Measurements from ENCODE around the gene SLC12A2. TPM values are rescaled to one million over a fixed set of nuclear protein-coding genes. Genes with fewer than 3 reads are reported as not detected.

Gene SLC12A2
- total RNA-seq, 1 donor from 2014 or later: 29.2 TPM

DNA sequence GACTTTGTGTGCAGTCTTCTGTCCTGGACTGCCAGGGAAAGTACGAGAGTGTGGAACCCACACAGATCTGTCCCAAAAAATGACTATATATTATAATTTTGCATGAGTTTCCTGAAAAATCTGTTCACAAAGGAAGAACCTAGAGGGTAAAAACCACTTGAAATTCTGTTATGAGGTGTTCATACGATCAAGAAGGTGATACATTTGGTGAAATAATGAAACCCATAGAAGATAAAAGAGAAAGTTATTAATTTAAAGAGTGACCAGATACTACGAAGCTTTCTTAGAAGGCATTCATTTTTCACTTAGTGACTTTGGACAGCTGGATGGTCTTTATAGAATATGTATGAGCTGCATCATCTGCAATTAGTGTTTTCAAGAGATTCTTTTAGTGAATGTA is 32.9 kb downstream of the SLC12A2 start:
- H3K36me3 Mint-ChIP-seq (ENCODE audit: unreplicated experiment): peaks cover 14% of the 10 kb centered on the region
- TF ChIP-seq, protein P1, sequence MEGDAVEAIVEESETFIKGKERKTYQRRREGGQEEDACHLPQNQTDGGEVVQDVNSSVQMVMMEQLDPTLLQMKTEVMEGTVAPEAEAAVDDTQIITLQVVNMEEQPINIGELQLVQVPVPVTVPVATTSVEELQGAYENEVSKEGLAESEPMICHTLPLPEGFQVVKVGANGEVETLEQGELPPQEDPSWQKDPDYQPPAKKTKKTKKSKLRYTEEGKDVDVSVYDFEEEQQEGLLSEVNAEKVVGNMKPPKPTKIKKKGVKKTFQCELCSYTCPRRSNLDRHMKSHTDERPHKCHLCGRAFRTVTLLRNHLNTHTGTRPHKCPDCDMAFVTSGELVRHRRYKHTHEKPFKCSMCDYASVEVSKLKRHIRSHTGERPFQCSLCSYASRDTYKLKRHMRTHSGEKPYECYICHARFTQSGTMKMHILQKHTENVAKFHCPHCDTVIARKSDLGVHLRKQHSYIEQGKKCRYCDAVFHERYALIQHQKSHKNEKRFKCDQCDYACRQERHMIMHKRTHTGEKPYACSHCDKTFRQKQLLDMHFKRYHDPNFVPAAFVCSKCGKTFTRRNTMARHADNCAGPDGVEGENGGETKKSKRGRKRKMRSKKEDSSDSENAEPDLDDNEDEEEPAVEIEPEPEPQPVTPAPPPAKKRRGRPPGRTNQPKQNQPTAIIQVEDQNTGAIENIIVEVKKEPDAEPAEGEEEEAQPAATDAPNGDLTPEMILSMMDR (IDR thresholded peaks at IDR 0.05; ENCODE audit: partially characterized antibody, unreplicated experiment): no peak
- DNase-seq: no peak
- no peak overlapping the region for H3K4me3 Mint-ChIP-seq (ENCODE audit: unreplicated experiment)
- H3K4me1 Mint-ChIP-seq (ENCODE audit: low read depth, unreplicated experiment): no peaks in the 10 kb centered on the region
- H3K27me3 Mint-ChIP-seq (ENCODE audit: unreplicated experiment): no peaks in the 10 kb centered on the region
- no peak overlapping the region for H3K27ac Mint-ChIP-seq (ENCODE audit: unreplicated experiment)
- H3K9me3 Mint-ChIP-seq (ENCODE audit: unreplicated experiment): no peaks in the 10 kb centered on the region

DNA sequence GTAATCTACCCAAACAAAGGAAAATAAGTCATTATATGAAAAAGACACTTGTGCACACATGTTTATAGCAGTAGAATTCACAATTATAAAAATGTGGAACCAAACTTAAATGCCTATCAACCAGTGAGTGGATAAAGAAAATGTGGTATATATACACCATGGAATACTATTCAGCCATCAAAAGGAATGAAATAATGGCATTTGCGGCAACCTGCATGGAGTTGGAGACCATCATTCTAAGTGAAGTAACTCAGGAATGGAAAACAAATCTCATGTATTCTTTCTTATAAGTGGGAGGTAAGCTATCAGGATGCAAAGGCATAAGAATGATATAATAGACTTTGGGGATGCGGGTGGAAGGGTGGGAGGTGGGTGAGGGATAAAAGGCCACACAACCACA is 34.6 kb downstream of the SLC12A2 start:
- TF ChIP-seq, protein P1 (IDR thresholded peaks at IDR 0.05; ENCODE audit: partially characterized antibody, unreplicated experiment): no peak
- peaks cover 14% of the 10 kb centered on the region for H3K36me3 Mint-ChIP-seq (ENCODE audit: unreplicated experiment)
- H3K9me3 Mint-ChIP-seq (ENCODE audit: unreplicated experiment): no peaks in the 10 kb centered on the region
- no peaks in the 10 kb centered on the region for H3K27me3 Mint-ChIP-seq (ENCODE audit: unreplicated experiment)
- no peak overlapping the region for H3K27ac Mint-ChIP-seq (ENCODE audit: unreplicated experiment)
- DNase-seq: no peak
- H3K4me1 Mint-ChIP-seq (ENCODE audit: low read depth, unreplicated experiment): no peaks in the 10 kb centered on the region
- H3K4me3 Mint-ChIP-seq (ENCODE audit: unreplicated experiment): no peak overlapping the region

DNA sequence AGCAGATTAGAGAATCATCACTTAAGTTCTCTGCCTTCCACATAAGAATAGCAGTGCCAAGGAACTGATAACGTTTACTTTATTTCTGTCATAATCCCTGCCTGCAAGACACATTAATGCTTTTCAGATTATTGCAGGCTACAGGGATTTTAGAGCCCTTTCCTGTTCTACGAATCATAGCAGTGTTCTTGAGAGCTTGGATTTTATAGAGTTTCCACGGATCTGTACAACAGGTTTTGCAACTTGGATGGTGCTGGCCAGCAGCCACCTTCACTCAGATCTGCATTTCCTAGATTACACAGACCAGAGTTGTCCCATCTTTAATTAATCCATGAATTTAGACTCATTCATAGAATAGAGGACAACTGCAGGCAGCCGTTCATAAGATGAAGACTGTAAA is 38.1 kb downstream of the SLC12A2 start:
- TF ChIP-seq, protein P1 (IDR thresholded peaks at IDR 0.05; ENCODE audit: partially characterized antibody, unreplicated experiment): no peak
- Mint-ChIP-seq H3K9me3 (ENCODE audit: unreplicated experiment) (no peaks in the 10 kb centered on the region), H3K27me3 (ENCODE audit: unreplicated experiment) (no peaks in the 10 kb centered on the region), H3K4me1 (ENCODE audit: low read depth, unreplicated experiment) (no peaks in the 10 kb centered on the region), H3K4me3 (ENCODE audit: unreplicated experiment) (no peak overlapping the region), H3K27ac (ENCODE audit: unreplicated experiment) (no peak overlapping the region), H3K36me3 (ENCODE audit: unreplicated experiment) (peaks cover 10% of the 10 kb centered on the region)
- no peak for DNase-seq

DNA sequence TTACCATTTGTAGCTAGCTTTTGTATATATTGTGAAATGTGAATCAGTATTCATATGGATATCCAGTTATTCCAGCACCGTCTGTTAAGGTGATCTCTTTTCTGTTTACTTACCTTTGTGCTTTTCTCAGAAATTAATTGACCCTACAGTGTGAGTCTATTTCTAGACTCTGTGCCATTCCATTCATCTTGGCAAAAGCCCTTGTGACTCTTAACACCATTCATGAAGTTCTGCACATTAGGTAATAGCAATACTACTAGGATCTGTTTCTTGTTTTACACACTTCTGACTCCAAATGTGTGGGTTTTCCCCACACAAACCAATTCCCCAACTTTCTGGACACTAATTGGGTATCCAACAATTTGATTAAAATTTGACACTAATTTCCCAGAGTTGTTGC is 40.4 kb downstream of the SLC12A2 start:
- Mint-ChIP-seq H3K9me3 (ENCODE audit: unreplicated experiment) (no peaks in the 10 kb centered on the region), H3K27me3 (ENCODE audit: unreplicated experiment) (no peaks in the 10 kb centered on the region), H3K27ac (ENCODE audit: unreplicated experiment) (no peak overlapping the region), H3K4me3 (ENCODE audit: unreplicated experiment) (no peak overlapping the region), H3K4me1 (ENCODE audit: low read depth, unreplicated experiment) (no peaks in the 10 kb centered on the region), H3K36me3 (ENCODE audit: unreplicated experiment) (peaks cover under 1% of the 10 kb centered on the region)
- TF ChIP-seq, protein P1 (IDR thresholded peaks at IDR 0.05; ENCODE audit: partially characterized antibody, unreplicated experiment): no peak
- no peak for DNase-seq

DNA sequence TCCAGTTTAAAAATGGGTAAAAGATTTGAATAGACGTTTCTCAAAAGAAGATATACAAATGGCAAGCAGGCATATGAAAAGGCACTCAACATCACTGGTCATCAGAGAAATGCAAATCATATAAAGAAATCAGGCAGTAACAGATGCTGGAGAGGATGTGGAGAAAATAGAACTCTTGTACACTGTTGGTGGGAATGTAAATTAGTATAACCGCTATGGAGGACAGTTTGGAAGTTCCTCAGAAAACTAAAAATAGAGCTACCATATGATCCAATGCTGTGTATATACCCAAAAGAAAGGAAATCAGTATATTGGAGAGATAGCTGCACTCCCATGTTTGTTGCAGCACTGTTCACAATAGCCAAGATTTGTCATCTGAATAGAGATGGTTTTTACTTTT is 42.7 kb downstream of the SLC12A2 start:
- no peak overlapping the region for H3K27ac Mint-ChIP-seq (ENCODE audit: unreplicated experiment)
- TF ChIP-seq, protein P1 (IDR thresholded peaks at IDR 0.05; ENCODE audit: partially characterized antibody, unreplicated experiment): no peak
- peaks cover 3% of the 10 kb centered on the region for H3K36me3 Mint-ChIP-seq (ENCODE audit: unreplicated experiment)
- no peaks in the 10 kb centered on the region for H3K27me3 Mint-ChIP-seq (ENCODE audit: unreplicated experiment)
- H3K9me3 Mint-ChIP-seq (ENCODE audit: unreplicated experiment): no peaks in the 10 kb centered on the region
- no peaks in the 10 kb centered on the region for H3K4me1 Mint-ChIP-seq (ENCODE audit: low read depth, unreplicated experiment)
- H3K4me3 Mint-ChIP-seq (ENCODE audit: unreplicated experiment): no peak overlapping the region
- no peak for DNase-seq

Data from glutamatergic neuron (in vitro differentiated cells).